ENCODE results near the gene IQUB.

DNA sequence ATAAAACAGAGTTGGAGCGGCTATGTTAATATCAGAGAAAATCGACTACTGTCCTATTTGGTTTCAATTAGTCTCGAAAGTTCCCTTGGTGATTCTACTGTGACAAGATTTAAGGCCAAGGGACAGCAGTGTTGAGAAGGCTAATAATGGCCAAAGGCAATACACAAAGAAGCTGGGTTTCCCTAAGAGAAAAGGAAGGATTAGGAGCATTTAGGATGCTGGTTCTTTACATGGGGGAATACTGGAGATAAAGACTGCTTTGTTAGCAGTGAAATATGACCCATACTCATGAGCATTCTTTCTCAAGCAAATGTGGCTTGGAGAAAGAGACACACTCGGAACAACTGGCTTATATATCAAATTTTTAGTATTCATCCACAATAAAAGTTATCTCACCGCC lies 32.2 kb downstream of the IQUB start:
- TF ChIP-seq, protein P1, sequence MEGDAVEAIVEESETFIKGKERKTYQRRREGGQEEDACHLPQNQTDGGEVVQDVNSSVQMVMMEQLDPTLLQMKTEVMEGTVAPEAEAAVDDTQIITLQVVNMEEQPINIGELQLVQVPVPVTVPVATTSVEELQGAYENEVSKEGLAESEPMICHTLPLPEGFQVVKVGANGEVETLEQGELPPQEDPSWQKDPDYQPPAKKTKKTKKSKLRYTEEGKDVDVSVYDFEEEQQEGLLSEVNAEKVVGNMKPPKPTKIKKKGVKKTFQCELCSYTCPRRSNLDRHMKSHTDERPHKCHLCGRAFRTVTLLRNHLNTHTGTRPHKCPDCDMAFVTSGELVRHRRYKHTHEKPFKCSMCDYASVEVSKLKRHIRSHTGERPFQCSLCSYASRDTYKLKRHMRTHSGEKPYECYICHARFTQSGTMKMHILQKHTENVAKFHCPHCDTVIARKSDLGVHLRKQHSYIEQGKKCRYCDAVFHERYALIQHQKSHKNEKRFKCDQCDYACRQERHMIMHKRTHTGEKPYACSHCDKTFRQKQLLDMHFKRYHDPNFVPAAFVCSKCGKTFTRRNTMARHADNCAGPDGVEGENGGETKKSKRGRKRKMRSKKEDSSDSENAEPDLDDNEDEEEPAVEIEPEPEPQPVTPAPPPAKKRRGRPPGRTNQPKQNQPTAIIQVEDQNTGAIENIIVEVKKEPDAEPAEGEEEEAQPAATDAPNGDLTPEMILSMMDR (IDR thresholded peaks at IDR 0.05): no peak
- no peak for TF ChIP-seq POLR2A (IDR thresholded peaks at IDR 0.05)

All from Peyer's patch (tissue), 4 donors.